CD14-positive monocyte (primary cell): ENCODE data around the gene TBCA. TPM values are rescaled to one million over a fixed set of nuclear protein-coding genes. Genes with fewer than 3 reads are reported as not detected.

ENCODE experiments used
- DNase-seq, 3 donors: peaks; one replicate each; pipeline ENCODE4 v3.0.0-alpha.2; 2011 to 2022
- H2AFZ ChIP-seq: 2 replicates; pipeline ENCODE4 v1.6.0; 2012; ENCODE audit warnings: mild to moderate bottlenecking, low read depth, low read length, inconsistent platforms; ENCODE audit not compliant: insufficient read depth, poor library complexity, severe bottlenecking
- H3K27ac ChIP-seq, 2 donors: 1 replicate in 1 of 2; 2 replicates in 1 of 2; pipeline ENCODE4 v1.5.1; 2012 to 2013; ENCODE audit warnings: low read length in 2 of 2, control low read depth in 1 of 2, inconsistent platforms in 1 of 2, low read depth in 1 of 2, mild to moderate bottlenecking in 1 of 2
- H3K27me3 ChIP-seq, 2 donors: one replicate each; pipeline versions ENCODE4 v1.6.0 to v1.6.1; 2011 to 2013; ENCODE audit warnings: low read length in 2 of 2; ENCODE audit not compliant: control insufficient read depth in 2 of 2, insufficient read depth in 2 of 2
- H3K36me3 ChIP-seq, 2 donors: replicated peaks in 1 of 2; 1 replicate in 1 of 2; 2 replicates in 1 of 2; pipeline versions ENCODE4 v1.5.1 to v1.6.1; 2012 to 2013; ENCODE audit warnings: low read length in 2 of 2, control low read depth in 1 of 2, inconsistent platforms in 1 of 2, mild to moderate bottlenecking in 1 of 2; ENCODE audit not compliant: insufficient read depth in 2 of 2, control insufficient read depth in 1 of 2
- H3K4me1 ChIP-seq, 2 donors: 1 replicate in 1 of 2; 2 replicates in 1 of 2; pipeline versions ENCODE4 v1.5.1 to v1.6.1; 2012 to 2013; ENCODE audit warnings: low read length in 2 of 2, control low read depth in 1 of 2, inconsistent platforms in 1 of 2, mild to moderate bottlenecking in 1 of 2, moderate library complexity in 1 of 2; ENCODE audit not compliant: insufficient read depth in 2 of 2, control insufficient read depth in 1 of 2
- H3K4me2 ChIP-seq: replicated peaks from 2 replicates; pipeline ENCODE3; 2012; ENCODE audit warnings: low read length, moderate library complexity, mild to moderate bottlenecking; ENCODE audit not compliant: poor library complexity, severe bottlenecking; ENCODE audit errors: extremely low read depth
- H3K4me3 ChIP-seq, 3 experiments: fragments of 200-600 bp in 1 of 3; sonication (generic) in 1 of 3; replicated peaks in 1 of 3; 1 replicate in 2 of 3; 2 replicates in 1 of 3; pipeline ENCODE4 v1.5.1; 2011 to 2013; ENCODE audit warnings: low read length in 3 of 3, mild to moderate bottlenecking in 3 of 3, control low read depth in 2 of 3, low read depth in 2 of 3, inconsistent platforms in 1 of 3, moderate library complexity in 1 of 3
- H3K79me2 ChIP-seq: 2 replicates; pipeline ENCODE4 v1.6.0; 2012; ENCODE audit warnings: mild to moderate bottlenecking, control low read depth, inconsistent platforms, low read length, moderate library complexity; ENCODE audit not compliant: insufficient read depth
- H3K9ac ChIP-seq: 2 replicates; pipeline ENCODE4 v1.6.0; 2017; ENCODE audit warnings: low read length, mild to moderate bottlenecking; ENCODE audit not compliant: insufficient read depth, poor library complexity, severe bottlenecking
- H3K9me3 ChIP-seq, 2 donors: replicated peaks in 1 of 2; 1 replicate in 1 of 2; 2 replicates in 1 of 2; pipeline versions ENCODE4 v1.5.1 to v1.6.1; 2012 to 2013; ENCODE audit warnings: low read length in 2 of 2, control low read depth in 1 of 2; ENCODE audit not compliant: control insufficient read depth in 1 of 2, insufficient read depth in 1 of 2
- H4K20me1 ChIP-seq: 2 replicates; pipeline ENCODE4 v1.6.0; 2012; ENCODE audit warnings: mild to moderate bottlenecking, low read length, control low read depth, moderate library complexity; ENCODE audit not compliant: insufficient read depth
- H3K27ac Mint-ChIP-seq, 7 donors: one replicate each; pipeline ENCODE4 v1.8.0; 2020; ENCODE audit warnings: mild to moderate bottlenecking in 7 of 7, mixed read lengths in 7 of 7, moderate library complexity in 6 of 7, inconsistent platforms in 2 of 7
- H3K27me3 Mint-ChIP-seq, 3 donors: one replicate each; pipeline ENCODE4 v1.8.0; 2021 to 2022; ENCODE audit warnings: low read depth in 3 of 3, mild to moderate bottlenecking in 3 of 3, mixed read lengths in 3 of 3, moderate library complexity in 3 of 3, inconsistent platforms in 1 of 3
- H3K36me3 Mint-ChIP-seq, 2 donors: one replicate each; pipeline ENCODE4 v1.8.0; 2020; ENCODE audit warnings: mixed read lengths in 2 of 2, inconsistent platforms in 1 of 2, mild to moderate bottlenecking in 1 of 2
- H3K4me1 Mint-ChIP-seq: one replicate; pipeline ENCODE4 v1.8.0; 2020; ENCODE audit warnings: mild to moderate bottlenecking, mixed read lengths
- H3K4me3 Mint-ChIP-seq, 2 donors: one replicate each; pipeline ENCODE4 v1.8.0; 2020; ENCODE audit warnings: mild to moderate bottlenecking in 2 of 2, mixed read lengths in 2 of 2, moderate library complexity in 1 of 2
- H3K9me3 Mint-ChIP-seq, 7 donors: one replicate each; pipeline ENCODE4 v1.8.0; 2020 to 2022; ENCODE audit warnings: mixed read lengths in 7 of 7, mild to moderate bottlenecking in 6 of 7, moderate library complexity in 6 of 7, inconsistent platforms in 2 of 7
- CTCF ChIP-seq: fragments of 200-600 bp; IDR thresholded peaks from one replicate; pipeline ENCODE4 v1.8.0; 2022; ENCODE audit warnings: antibody characterized with exemption, mild to moderate bottlenecking
- WGBS: methylation state at CpG from one replicate; pipeline ENCODE4 v1.1.5; 2013; ENCODE audit warnings: missing lambda C conversion rate; ENCODE audit not compliant: insufficient coverage; 5-methylcytosine and 5-hydroxymethylcytosine counted together
- intact Hi-C, 2 donors: fragments of 100-400 bp; cut with micrococcal nuclease; formaldehyde crosslinking; loops; one replicate each; pipeline versions ENCODE4 v1.15.0 to v1.15.1; 2023
- polyA plus RNA-seq, 3 donors: library from polyadenylated mRNA; depleted of rRNA in 1 of 3; unstranded in 2 of 3; stranded (reverse) in 1 of 3; fragments of 300-500 nt in 2 of 3; fragments of >200 nt in 1 of 3; fragmentation: Illumina TruSeq in 2 of 3; gene quantifications; 1 replicate in 2 of 3; 2 replicates in 1 of 3; pipeline ENCODE4 v1.2.3, GENCODE V29; 2012 to 2021

Gene TBCA
- polyA plus RNA-seq, 3 donors = 56.0 to 150 (median 141) TPM

DNA sequence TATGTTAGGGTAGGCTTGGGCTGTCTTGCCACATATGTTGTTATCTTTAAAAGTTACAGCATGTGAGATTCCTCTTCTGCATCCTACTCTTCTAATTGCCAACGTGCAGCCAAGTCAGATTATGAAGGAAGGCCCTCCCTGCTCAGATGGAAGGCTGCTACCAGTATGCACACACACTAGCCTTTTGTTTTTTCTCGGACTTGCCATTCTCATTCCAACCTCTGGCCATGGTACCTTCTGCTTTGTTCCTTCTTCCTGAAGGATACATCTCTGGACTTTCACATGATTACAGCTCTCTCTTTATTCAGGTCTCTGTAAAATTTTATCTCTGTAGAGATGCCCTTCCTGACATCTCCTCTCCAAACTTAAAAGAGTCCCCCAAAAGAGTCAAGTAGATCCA is 124.8 kb downstream of the TBCA start:
- H3K36me3 ChIP-seq = no peaks in the 10 kb centered on the region
- intact Hi-C loops = no loop called here
- Mint-ChIP-seq H3K36me3 (no peaks in the 10 kb centered on the region), H3K27ac (no peak overlapping the region), H3K27me3 (peaks cover 67 to 76% (median 69%) of the 10 kb centered on the region in 3 donors), H3K4me1 (no peaks in the 10 kb centered on the region), H3K4me3 (peak overlapping the region in 1 of 2 donors; percentile 32), H3K9me3 (peaks cover 0 to 7% (median 2%) of the 10 kb centered on the region in 7 donors)
- no peak overlapping the region for H3K4me2 ChIP-seq
- H3K4me3 ChIP-seq = no peak overlapping the region
- no peaks in the 10 kb centered on the region for H4K20me1 ChIP-seq
- H3K27me3 ChIP-seq = peaks cover 72 to 80% of the 10 kb centered on the region in 2 donors
- H3K4me1 ChIP-seq = no peaks in the 10 kb centered on the region
- H3K79me2 ChIP-seq = no peaks in the 10 kb centered on the region
- no peak overlapping the region for H3K27ac ChIP-seq
- 71% methylated on average over 2 of the region's 2 CpGs for WGBS
- TF ChIP-seq CTCF = no peak
- H3K9me3 ChIP-seq = no peaks in the 10 kb centered on the region
- no peak overlapping the region for H2AFZ ChIP-seq
- no peak for DNase-seq
- no peak overlapping the region for H3K9ac ChIP-seq

DNA sequence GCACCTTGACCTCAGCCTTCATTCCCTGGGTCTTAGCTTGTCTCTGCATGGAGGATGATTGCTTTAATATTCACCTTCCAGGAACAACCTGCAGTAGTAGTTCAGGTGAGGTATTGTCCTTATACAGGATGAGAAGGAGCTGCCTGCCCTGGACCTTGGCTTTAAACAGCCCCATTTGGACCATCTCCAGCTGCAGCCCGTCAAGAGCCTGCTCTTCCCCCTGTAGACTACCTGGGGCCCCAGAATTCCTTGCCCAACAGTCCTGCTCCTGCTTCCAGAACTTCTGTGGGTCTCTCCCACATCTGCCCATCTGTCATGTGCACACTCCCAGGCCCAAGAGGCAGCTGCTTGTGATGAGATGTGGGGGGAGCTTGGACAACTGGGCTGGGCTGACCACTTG is 125.5 kb downstream of the TBCA start:
- H3K27me3 ChIP-seq = peaks cover 78 to 86% of the 10 kb centered on the region in 2 donors
- H3K9me3 ChIP-seq = no peaks in the 10 kb centered on the region
- no peak overlapping the region for H3K4me2 ChIP-seq
- WGBS = 56% methylated on average over 1 of the region's 1 CpG
- H3K36me3 ChIP-seq = no peaks in the 10 kb centered on the region
- H3K4me1 ChIP-seq = peaks cover 0 to 1% of the 10 kb centered on the region in 2 donors
- DNase-seq = no peak
- no peak overlapping the region for H3K27ac Mint-ChIP-seq
- intact Hi-C loops = no loop called here
- no peak overlapping the region for H3K9ac ChIP-seq
- no peaks in the 10 kb centered on the region for H4K20me1 ChIP-seq
- no peaks in the 10 kb centered on the region for H3K79me2 ChIP-seq
- H3K4me1 Mint-ChIP-seq = peaks cover 3% of the 10 kb centered on the region
- TF ChIP-seq CTCF = no peak
- H3K4me3 Mint-ChIP-seq = peak overlapping the region in 1 of 2 donors; percentile 17
- H3K9me3 Mint-ChIP-seq = peaks cover 0 to 7% (median 2%) of the 10 kb centered on the region in 7 donors
- no peak overlapping the region for H2AFZ ChIP-seq
- peaks cover 70 to 78% (median 71%) of the 10 kb centered on the region in 3 donors for H3K27me3 Mint-ChIP-seq
- H3K27ac ChIP-seq = no peak overlapping the region
- no peak overlapping the region for H3K4me3 ChIP-seq
- H3K36me3 Mint-ChIP-seq = no peaks in the 10 kb centered on the region
